Measurements from ENCODE around the gene ADAP2. TPM values are rescaled to one million over a fixed set of nuclear protein-coding genes. Genes with fewer than 3 reads are reported as not detected.
"Not testable (repeated sequence)": the region's sequence is repeated elsewhere in the genome, so short reads cannot be mapped to it uniquely, and the experiment has no call there.

Gene ADAP2
- total RNA-seq, 1 donor from 2014 or later, result 21.7 TPM

- no peak for DNase-seq (ENCODE audit: low spot score)
Measured at GRCh38 chr17:30969989-30970830, 48.5 kb downstream of the ADAP2 start.

GRCh38 chr17:30970831-30971567, 49.3 kb downstream of the ADAP2 start, which contains the start of gene RNF135:
TSS of gene RNF135 (plus strand) at chr17:30971039. CDS start at chr17:30971074, 35 bp downstream.
- peak; percentile 85 for DNase-seq (ENCODE audit: low spot score)

- DNase-seq (ENCODE audit: low spot score), result no peak
Measured at GRCh38 chr17:30975042-30975820, 53.5 kb downstream of the ADAP2 start.

GRCh38 chr17:30979919-30980318, 58.2 kb downstream of the ADAP2 start:
- not testable (repeated sequence) for DNase-seq (ENCODE audit: low spot score)

- no peak for DNase-seq (ENCODE audit: low spot score)
Measured at GRCh38 chr17:30981531-30982519, 60.1 kb downstream of the ADAP2 start.

GRCh38 chr17:30982855-30983254, 61.1 kb downstream of the ADAP2 start:
- no peak for DNase-seq (ENCODE audit: low spot score)

- DNase-seq (ENCODE audit: low spot score), result no peak
Measured at GRCh38 chr17:30990458-30990857, 68.7 kb downstream of the ADAP2 start.

- DNase-seq (ENCODE audit: low spot score), result no peak
Measured at GRCh38 chr17:30992551-30992950, 70.8 kb downstream of the ADAP2 start.

GRCh38 chr17:30995347-30995746, 73.6 kb downstream of the ADAP2 start:
- no peak for DNase-seq (ENCODE audit: low spot score)

GRCh38 chr17:30996486-30996885, 74.7 kb downstream of the ADAP2 start:
- no peak for DNase-seq (ENCODE audit: low spot score)

- no peak for DNase-seq (ENCODE audit: low spot score)
Measured at GRCh38 chr17:30997270-30997669, 75.5 kb downstream of the ADAP2 start.

GRCh38 chr17:30997842-30998241, 76.1 kb downstream of the ADAP2 start:
- no peak for DNase-seq (ENCODE audit: low spot score)

GRCh38 chr17:31002047-31002446, 80.3 kb downstream of the ADAP2 start:
- no peak for DNase-seq (ENCODE audit: low spot score)

- no peak for DNase-seq (ENCODE audit: low spot score)
Measured at GRCh38 chr17:31003225-31003866, 81.6 kb downstream of the ADAP2 start.

- DNase-seq (ENCODE audit: low spot score), result no peak
Measured at GRCh38 chr17:31004160-31004559, 82.4 kb downstream of the ADAP2 start.

- DNase-seq (ENCODE audit: low spot score), result no peak
Measured at GRCh38 chr17:31007695-31008373, 86.1 kb downstream of the ADAP2 start.

GRCh38 chr17:31008374-31009041, 86.8 kb downstream of the ADAP2 start:
- peak; percentile 50 for DNase-seq (ENCODE audit: low spot score)

All from mucosa of gallbladder (tissue), 1 donor.